Ovary (tissue), 3 donors: ENCODE measurements around the gene CENPS.

Source experiments
- CTCF ChIP-seq, 3 donors: fragments of 450-650 bp in 2 of 3; fragments of 200-600 bp in 1 of 3; IDR thresholded peaks; one replicate each; pipeline versions ENCODE4 v1.5.1 to v1.8.0; 2016 to 2022; ENCODE audit warnings: antibody characterized with exemption in 3 of 3, mild to moderate bottlenecking in 1 of 3
- EP300 ChIP-seq: sonication (generic); formaldehyde crosslinking; IDR thresholded peaks from one replicate; pipeline ENCODE4 v1.6.1; 2017; ENCODE audit warnings: antibody characterized with exemption
- POLR2A ChIP-seq: fragments of 450-650 bp; IDR thresholded peaks from one replicate; pipeline ENCODE4 v1.6.1; 2017; ENCODE audit warnings: antibody characterized with exemption, mild to moderate bottlenecking, moderate library complexity
- donor health status: DM: no; HTN: no; CAD: no.

- TF ChIP-seq CTCF (IDR thresholded peaks at IDR 0.05) (no peak), POLR2A (no peak), EP300 (no peak)
Measured at GRCh38 chr1:10475510-10475909, 45.3 kb downstream of the CENPS start.
